Psoas muscle (tissue), 8 donors: Measurements from ENCODE around the gene UTP11. TPM values are rescaled to one million over a fixed set of nuclear protein-coding genes. Genes with fewer than 3 reads are reported as not detected.
A peak's percentile ranks its signal among the peaks of the same experiment; 100 is the strongest.

Experiments used
- ATAC-seq, 4 donors: fragments of 200-7000 bp; cut with Tn5 transposase; one replicate each; pipeline ENCODE4 v1.9.1; 2020; ENCODE audit warnings: moderate library complexity in 3 of 4, mild to moderate bottlenecking in 2 of 4
- DNase-seq, 2 donors: peaks; one replicate each; pipeline ENCODE4 v3.0.0-alpha.2; 2020
- H3K27ac ChIP-seq: fragments of 200-600 bp; one replicate; pipeline ENCODE4 v1.8.0; 2022
- H3K27me3 ChIP-seq, 3 donors: fragments of 200-600 bp in 1 of 3; one replicate each; pipeline versions ENCODE4 v1.6.1 to v1.8.0; 2013 to 2022; ENCODE audit warnings: low read length in 2 of 3, mild to moderate bottlenecking in 2 of 3, moderate library complexity in 1 of 3; ENCODE audit not compliant: insufficient read depth in 3 of 3
- H3K36me3 ChIP-seq, 2 donors: fragments of 200-600 bp in 1 of 2; one replicate each; pipeline versions ENCODE4 v1.6.1 to v1.8.0; 2013 to 2022; ENCODE audit warnings: low read depth in 1 of 2, mild to moderate bottlenecking in 1 of 2, moderate library complexity in 1 of 2; ENCODE audit not compliant: insufficient read depth in 1 of 2
- H3K4me1 ChIP-seq: fragments of 200-600 bp; one replicate; pipeline ENCODE4 v1.8.0; 2022
- H3K4me3 ChIP-seq: fragments of 200-600 bp; one replicate; pipeline ENCODE4 v1.8.0; 2022; ENCODE audit warnings: mild to moderate bottlenecking
- H3K9me3 ChIP-seq: fragments of 200-600 bp; one replicate; pipeline ENCODE4 v1.8.0; 2022
- CTCF ChIP-seq: fragments of 200-600 bp; IDR thresholded peaks from one replicate; pipeline ENCODE4 v1.8.0; 2022; ENCODE audit warnings: antibody characterized with exemption
- WGBS, 3 donors: extraction: QIAGEN DNeasy Blood & Tissue Kit; methylation state at CpG; one replicate each; pipeline versions ENCODE4 v1.1.6 to v1.1.7; 2013; 5-methylcytosine and 5-hydroxymethylcytosine counted together
- intact Hi-C, 2 donors: fragments of 100-400 bp; cut with DNase I; formaldehyde crosslinking; loops; one replicate each; pipeline versions ENCODE4 v1.11.0 to v1.14.2; 2022
- polyA plus RNA-seq, 3 donors: library from polyadenylated mRNA; stranded (reverse); fragments of 200-250 nt; gene quantifications; one replicate each; pipeline ENCODE4 v1.2.3, GENCODE V29; 2013
- total RNA-seq, 4 donors: library from RNA; stranded (reverse); fragmentation: NEBNext Ultra II Directional in 2 of 4; extraction: Animal tissue kit (Norgen Biotek cat#: 25700) in 2 of 4; gene quantifications; one replicate each; pipeline versions ENCODE4 v1.2.1 to v1.2.4, GENCODE V29; 2021 to 2023
- donor health status: healthy with polysubstance abuse.
- donor health status: DM: no; HTN: no; CAD: no; lungs with moderate emphysema.
- donor health status: Bipolar disorder and iron deficiency.
- donor health status: healthy.
- donor health status: DM: yes; HTN: yes; CAD: no.
- donor health status: DM: no; HTN: no; CAD: no.
- donor health status: DM: no; HTN: no; CAD: no.
- donor health status: DM: yes; HTN: yes; CAD: no.

Gene UTP11
- total and polyA plus RNA-seq, 7 donors = 65.2 to 253 (median 155) TPM

- H3K9me3 ChIP-seq = no peaks in the 10 kb centered on the region
- peaks cover 61% of the 10 kb centered on the region for H3K4me1 ChIP-seq
- ATAC-seq (peak; percentile 60 to 68 (median 66)), DNase-seq (peak; percentile 78 to 95)
- peaks cover 0 to 7% of the 10 kb centered on the region in 2 donors for H3K36me3 ChIP-seq
- WGBS, 3 donors = 18 to 23% (median 19%) methylated on average over 9 to 12 of the region's 12 CpGs
- peak overlapping the region; percentile 98 for H3K27ac ChIP-seq
- intact Hi-C loops = no loop called here
- TF ChIP-seq CTCF = no peak
- H3K4me3 ChIP-seq = peak overlapping the region; percentile 84
- no peaks in the 10 kb centered on the region for H3K27me3 ChIP-seq
Observed at GRCh38 chr1:38006008-38006828, 6.3 kb upstream of the UTP11 start.

- H3K4me3 ChIP-seq = peak overlapping the region; percentile 29
- H3K9me3 ChIP-seq = no peaks in the 10 kb centered on the region
- 36 to 56% (median 41%) methylated on average over 8 of the region's 8 CpGs for WGBS, 3 donors
- peak; percentile 39 to 62 (median 53) for ATAC-seq
- H3K36me3 ChIP-seq = peaks cover 0 to 3% of the 10 kb centered on the region in 2 donors
- peak overlapping the region; percentile 98 for H3K27ac ChIP-seq
- intact Hi-C loops = no loop called here
- peaks cover 61% of the 10 kb centered on the region for H3K4me1 ChIP-seq
- peak; percentile 67 to 88 for DNase-seq
- no peak for TF ChIP-seq CTCF
- no peaks in the 10 kb centered on the region for H3K27me3 ChIP-seq
Observed at GRCh38 chr1:38009088-38009840, 3.3 kb upstream of the UTP11 start.

DNA sequence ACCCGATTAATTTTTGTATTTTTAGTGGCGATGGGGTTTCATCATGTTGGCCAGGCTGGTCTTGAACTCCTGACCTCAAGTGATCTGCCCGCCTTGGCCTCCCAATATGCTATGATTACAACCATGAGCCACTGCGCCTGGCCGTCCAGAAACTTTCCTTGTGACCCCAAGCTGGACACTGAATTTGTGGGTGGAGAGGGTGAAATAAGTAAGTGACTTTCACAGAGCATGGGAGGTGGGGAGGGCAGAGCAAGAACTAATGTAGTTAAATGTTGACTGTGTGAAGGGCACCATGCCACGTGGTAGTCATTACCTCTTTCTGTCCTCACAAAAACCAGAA, 2.7 kb upstream of the UTP11 start:
- H3K4me3 ChIP-seq = peak overlapping the region; percentile 29
- H3K4me1 ChIP-seq = peaks cover 67% of the 10 kb centered on the region
- no peaks in the 10 kb centered on the region for H3K27me3 ChIP-seq
- 34 to 68% (median 42%) methylated on average over 6 of the region's 6 CpGs for WGBS, 3 donors
- intact Hi-C loops = no loop called here
- H3K27ac ChIP-seq = peak overlapping the region; percentile 98
- DNase-seq (peak in 1 of 2 donors; percentile 57), ATAC-seq (no peak)
- H3K36me3 ChIP-seq = peaks cover 0 to 9% of the 10 kb centered on the region in 2 donors
- no peak for TF ChIP-seq CTCF
- H3K9me3 ChIP-seq = no peaks in the 10 kb centered on the region

DNA sequence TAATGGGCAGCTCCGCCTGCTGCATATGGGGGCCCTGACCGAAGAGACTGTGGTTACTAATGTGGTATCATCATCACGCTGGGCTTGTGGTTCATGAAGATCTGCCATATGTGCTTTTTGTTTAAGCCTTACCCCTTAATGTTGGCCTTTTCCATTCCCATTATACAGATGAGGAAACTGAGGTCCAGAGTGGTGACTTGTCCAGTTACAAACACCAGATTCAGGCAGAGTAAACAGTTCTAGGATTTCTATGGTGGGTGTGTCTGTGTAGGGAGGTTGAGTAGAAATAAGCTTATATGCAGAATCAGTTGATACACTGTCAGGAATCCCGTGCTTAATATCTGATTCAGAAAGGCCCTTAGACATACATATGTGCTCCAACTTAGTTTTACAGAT, 691 bp downstream of the UTP11 start:
- no peak for DNase-seq
- peaks cover 84% of the 10 kb centered on the region for H3K4me1 ChIP-seq
- no peak for TF ChIP-seq CTCF
- 5 to 14% (median 6%) methylated on average over 4 of the region's 4 CpGs for WGBS, 3 donors
- ATAC-seq = no peak
- H3K9me3 ChIP-seq = no peaks in the 10 kb centered on the region
- intact Hi-C loops = no loop called here
- peak overlapping the region; percentile 85 for H3K4me3 ChIP-seq
- no peaks in the 10 kb centered on the region for H3K27me3 ChIP-seq
- peak overlapping the region; percentile 98 for H3K27ac ChIP-seq
- H3K36me3 ChIP-seq = peaks cover 0 to 32% of the 10 kb centered on the region in 2 donors
